Activated naive CD4-positive, alpha-beta T cell treated with anti-CD3 and anti-CD28 coated beads, Interleukin-2, amount 10 ng/mL, durations not matched to agents 7 days and 5 days (primary cell): ENCODE data around the gene RPGR.

ENCODE experiments used
- CTCF ChIA-PET: fragments of 350-600 bp; sonication (Branson Sonifier 250); formaldehyde crosslinking; loops from one replicate; lab custom pipeline; 2021; ENCODE audit warnings: antibody characterized with exemption; lab: Charles Lee
- DNase-seq: peaks from one replicate; pipeline ENCODE4 v3.0.0-alpha.2; 2020
- H3K27ac Mint-ChIP-seq: one replicate; pipeline ENCODE4 v1.8.0; 2021; ENCODE audit warnings: mild to moderate bottlenecking, moderate library complexity, mixed read lengths
- H3K27me3 Mint-ChIP-seq: one replicate; pipeline ENCODE4 v1.8.0; 2021; ENCODE audit warnings: mild to moderate bottlenecking, mixed read lengths
- H3K36me3 Mint-ChIP-seq: one replicate; pipeline ENCODE4 v1.8.0; 2021; ENCODE audit warnings: mixed read lengths
- H3K4me1 Mint-ChIP-seq: one replicate; pipeline ENCODE4 v1.8.0; 2021; ENCODE audit warnings: mixed read lengths
- H3K4me3 Mint-ChIP-seq: one replicate; pipeline ENCODE4 v1.8.0; 2021; ENCODE audit warnings: mild to moderate bottlenecking, moderate library complexity, mixed read lengths
- H3K9me3 Mint-ChIP-seq: one replicate; pipeline ENCODE4 v1.8.0; 2021; ENCODE audit warnings: mixed read lengths

The RPGR gene

GRCh38 chrX:38305971-38306370 is 21.3 kb downstream of the RPGR start:
- Mint-ChIP-seq H3K4me1 (no peaks in the 10 kb centered on the region), H3K36me3 (no peaks in the 10 kb centered on the region), H3K27me3 (no peaks in the 10 kb centered on the region), H3K4me3 (no peak overlapping the region), H3K9me3 (no peaks in the 10 kb centered on the region), H3K27ac (no peak overlapping the region)
- DNase-seq = no peak
- CTCF ChIA-PET = no interaction called here

GRCh38 chrX:38304010-38304409 is 23.3 kb downstream of the RPGR start:
- Mint-ChIP-seq H3K36me3 (no peaks in the 10 kb centered on the region), H3K4me3 (no peak overlapping the region), H3K27ac (no peak overlapping the region), H3K4me1 (no peaks in the 10 kb centered on the region), H3K9me3 (no peaks in the 10 kb centered on the region), H3K27me3 (no peaks in the 10 kb centered on the region)
- DNase-seq = no peak
- CTCF ChIA-PET = no interaction called here

- no peaks in the 10 kb centered on the region for H3K4me1 Mint-ChIP-seq
- H3K4me3 Mint-ChIP-seq = no peak overlapping the region
- H3K27me3 Mint-ChIP-seq = no peaks in the 10 kb centered on the region
- CTCF ChIA-PET = interaction anchor here (0.9 kb wide), 1 partner anchor 9 kb away, joined by 3 read pairs; no protein-coding TSS in a partner anchor
- no peak for DNase-seq
- H3K36me3 Mint-ChIP-seq = no peaks in the 10 kb centered on the region
- no peaks in the 10 kb centered on the region for H3K9me3 Mint-ChIP-seq
- H3K27ac Mint-ChIP-seq = no peak overlapping the region
Observed at GRCh38 chrX:38293741-38294140, 33.6 kb downstream of the RPGR start.

- H3K27ac Mint-ChIP-seq = no peak overlapping the region
- no peaks in the 10 kb centered on the region for H3K4me1 Mint-ChIP-seq
- H3K36me3 Mint-ChIP-seq = peaks cover 3% of the 10 kb centered on the region
Observed at GRCh38 chrX:38287674-38288073, 39.6 kb downstream of the RPGR start.

GRCh38 chrX:38285649-38286048 is 41.7 kb downstream of the RPGR start:
- DNase-seq = no peak
- Mint-ChIP-seq H3K36me3 (peaks cover 3% of the 10 kb centered on the region), H3K9me3 (no peaks in the 10 kb centered on the region), H3K27me3 (no peaks in the 10 kb centered on the region), H3K27ac (no peak overlapping the region), H3K4me3 (no peak overlapping the region), H3K4me1 (no peaks in the 10 kb centered on the region)
- CTCF ChIA-PET = no interaction called here

More at GRCh38 chrX:38287674-38288073, 39.6 kb downstream of the RPGR start:
- H3K4me3 Mint-ChIP-seq = no peak overlapping the region
- no peak for DNase-seq
- CTCF ChIA-PET = no interaction called here
- H3K27me3 Mint-ChIP-seq = no peaks in the 10 kb centered on the region
- no peaks in the 10 kb centered on the region for H3K9me3 Mint-ChIP-seq

GRCh38 chrX:38282049-38282448 is 45.3 kb downstream of the RPGR start:
- DNase-seq = no peak
- Mint-ChIP-seq H3K27me3 (no peaks in the 10 kb centered on the region), H3K9me3 (no peaks in the 10 kb centered on the region), H3K36me3 (no peaks in the 10 kb centered on the region), H3K4me1 (no peaks in the 10 kb centered on the region), H3K27ac (no peak overlapping the region), H3K4me3 (no peak overlapping the region)
- CTCF ChIA-PET = no interaction called here

GRCh38 chrX:38279188-38279587 is 48.1 kb downstream of the RPGR start:
- DNase-seq = no peak
- H3K4me3 Mint-ChIP-seq = no peak overlapping the region
- CTCF ChIA-PET = no interaction called here
- no peaks in the 10 kb centered on the region for H3K36me3 Mint-ChIP-seq
- no peak overlapping the region for H3K27ac Mint-ChIP-seq
- no peaks in the 10 kb centered on the region for H3K4me1 Mint-ChIP-seq
- H3K27me3 Mint-ChIP-seq = no peaks in the 10 kb centered on the region
- H3K9me3 Mint-ChIP-seq = no peaks in the 10 kb centered on the region

GRCh38 chrX:38278682-38279081 is 48.6 kb downstream of the RPGR start:
- Mint-ChIP-seq H3K36me3 (no peaks in the 10 kb centered on the region), H3K4me1 (no peaks in the 10 kb centered on the region), H3K27ac (no peak overlapping the region), H3K9me3 (no peaks in the 10 kb centered on the region), H3K4me3 (no peak overlapping the region), H3K27me3 (no peaks in the 10 kb centered on the region)
- CTCF ChIA-PET = no interaction called here
- no peak for DNase-seq

- no peak overlapping the region for H3K4me3 Mint-ChIP-seq
- H3K9me3 Mint-ChIP-seq = no peaks in the 10 kb centered on the region
- no peaks in the 10 kb centered on the region for H3K4me1 Mint-ChIP-seq
- H3K36me3 Mint-ChIP-seq = no peaks in the 10 kb centered on the region
- no peak for DNase-seq
- CTCF ChIA-PET = interaction anchor here (1.2 kb wide), 1 partner anchor 111 kb away, joined by 4 read pairs; no protein-coding TSS in a partner anchor
- H3K27me3 Mint-ChIP-seq = no peaks in the 10 kb centered on the region
- no peak overlapping the region for H3K27ac Mint-ChIP-seq
Observed at GRCh38 chrX:38277802-38278201, 49.5 kb downstream of the RPGR start.

GRCh38 chrX:38277136-38277535 is 50.2 kb downstream of the RPGR start:
- H3K27me3 Mint-ChIP-seq = no peaks in the 10 kb centered on the region
- DNase-seq = no peak
- no peaks in the 10 kb centered on the region for H3K4me1 Mint-ChIP-seq
- CTCF ChIA-PET = interaction anchor here (1.2 kb wide), 1 partner anchor 110 kb away, joined by 4 read pairs; no protein-coding TSS in a partner anchor
- no peak overlapping the region for H3K4me3 Mint-ChIP-seq
- no peak overlapping the region for H3K27ac Mint-ChIP-seq
- no peaks in the 10 kb centered on the region for H3K36me3 Mint-ChIP-seq
- H3K9me3 Mint-ChIP-seq = no peaks in the 10 kb centered on the region

GRCh38 chrX:38276089-38276488 is 51.2 kb downstream of the RPGR start:
- H3K36me3 Mint-ChIP-seq = no peaks in the 10 kb centered on the region
- H3K4me3 Mint-ChIP-seq = no peak overlapping the region
- no peaks in the 10 kb centered on the region for H3K27me3 Mint-ChIP-seq
- no peaks in the 10 kb centered on the region for H3K4me1 Mint-ChIP-seq
- no peak overlapping the region for H3K27ac Mint-ChIP-seq
- H3K9me3 Mint-ChIP-seq = no peaks in the 10 kb centered on the region
- CTCF ChIA-PET = no interaction called here
- DNase-seq = no peak

GRCh38 chrX:38275615-38276014 is 51.7 kb downstream of the RPGR start:
- Mint-ChIP-seq H3K27ac (no peak overlapping the region), H3K9me3 (no peaks in the 10 kb centered on the region), H3K4me1 (no peaks in the 10 kb centered on the region), H3K27me3 (no peaks in the 10 kb centered on the region), H3K36me3 (peaks cover 3% of the 10 kb centered on the region), H3K4me3 (no peak overlapping the region)
- DNase-seq = no peak
- CTCF ChIA-PET = no interaction called here

- no peak for DNase-seq
- no peaks in the 10 kb centered on the region for H3K27me3 Mint-ChIP-seq
- no peak overlapping the region for H3K27ac Mint-ChIP-seq
- no peaks in the 10 kb centered on the region for H3K9me3 Mint-ChIP-seq
- CTCF ChIA-PET = no interaction called here
- H3K36me3 Mint-ChIP-seq = peaks cover 4% of the 10 kb centered on the region
- no peak overlapping the region for H3K4me3 Mint-ChIP-seq
- H3K4me1 Mint-ChIP-seq = no peaks in the 10 kb centered on the region
Observed at GRCh38 chrX:38273453-38273852, 53.9 kb downstream of the RPGR start.

- no peak for DNase-seq
- Mint-ChIP-seq H3K36me3 (peaks cover 4% of the 10 kb centered on the region), H3K4me1 (no peaks in the 10 kb centered on the region), H3K27me3 (no peaks in the 10 kb centered on the region), H3K27ac (no peak overlapping the region), H3K4me3 (no peak overlapping the region), H3K9me3 (no peaks in the 10 kb centered on the region)
- CTCF ChIA-PET = no interaction called here
Observed at GRCh38 chrX:38271154-38271716, 56.1 kb downstream of the RPGR start.

GRCh38 chrX:38268011-38268410 is 59.3 kb downstream of the RPGR start:
- no peak overlapping the region for H3K27ac Mint-ChIP-seq
- peaks cover 4% of the 10 kb centered on the region for H3K36me3 Mint-ChIP-seq
- no peak for DNase-seq
- no peak overlapping the region for H3K4me3 Mint-ChIP-seq
- CTCF ChIA-PET = interaction anchor here (1.4 kb wide), 1 partner anchor 8 kb away, joined by 4 read pairs; no protein-coding TSS in a partner anchor
- H3K27me3 Mint-ChIP-seq = no peaks in the 10 kb centered on the region
- no peaks in the 10 kb centered on the region for H3K4me1 Mint-ChIP-seq
- no peaks in the 10 kb centered on the region for H3K9me3 Mint-ChIP-seq
